Stimulated activated CD4-positive, alpha-beta T cell treated with anti-CD3 and anti-CD28 coated beads, Interleukin-12 subunit alpha, Interleukin-12 subunit beta, amount 100 ng/mL, for 48 hours (primary cell): ENCODE measurements around the gene UBE2Z.

Experiments used
- DNase-seq, 3 donors: peaks; one replicate each; pipeline ENCODE4 v3.0.0-alpha.2; 2020; ENCODE audit warnings: low read depth in 2 of 3, low spot score in 1 of 3

The UBE2Z gene

DNA sequence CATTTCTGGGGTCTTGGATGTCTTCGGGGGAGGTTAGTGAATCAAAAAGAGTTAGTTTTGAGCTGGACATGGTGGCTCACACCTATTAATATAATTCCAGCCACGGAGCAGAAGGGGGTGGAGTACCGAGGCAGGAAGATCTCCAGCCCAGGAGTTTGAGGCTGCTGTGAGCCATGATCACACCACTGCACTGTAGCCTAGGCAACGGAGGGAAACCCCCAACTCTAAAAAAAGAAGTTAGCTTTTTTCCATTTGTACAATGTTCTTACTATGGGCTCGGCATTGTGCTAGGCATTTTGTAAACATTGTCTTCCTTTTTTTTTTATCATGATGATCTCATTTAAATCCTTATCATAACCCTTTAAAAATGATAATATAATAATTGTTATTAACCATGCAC, 44.7 kb downstream of the UBE2Z start:
- no peak for DNase-seq

DNA sequence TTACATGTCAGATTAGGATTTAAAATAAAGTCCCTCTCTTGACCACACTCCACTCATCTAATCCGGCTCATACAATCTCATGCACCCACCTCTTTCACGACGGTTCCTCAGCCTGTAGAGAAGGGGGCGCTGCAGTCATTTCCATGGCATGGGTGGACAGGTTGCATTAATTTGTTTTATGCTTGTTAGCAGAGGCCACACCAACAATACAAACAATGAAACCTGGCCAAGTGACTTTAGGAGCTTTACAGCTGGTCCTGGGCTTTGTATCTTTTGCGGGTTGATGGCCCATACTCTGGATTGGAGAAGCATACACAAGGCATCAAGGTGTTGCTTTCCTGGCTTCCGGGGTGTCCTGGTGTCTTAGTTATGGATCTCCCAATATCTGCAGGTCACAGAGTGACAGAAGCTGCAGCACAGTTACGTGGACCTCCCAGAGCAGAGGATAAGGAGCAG, 46.1 kb downstream of the UBE2Z start:
- DNase-seq = no peak

DNA sequence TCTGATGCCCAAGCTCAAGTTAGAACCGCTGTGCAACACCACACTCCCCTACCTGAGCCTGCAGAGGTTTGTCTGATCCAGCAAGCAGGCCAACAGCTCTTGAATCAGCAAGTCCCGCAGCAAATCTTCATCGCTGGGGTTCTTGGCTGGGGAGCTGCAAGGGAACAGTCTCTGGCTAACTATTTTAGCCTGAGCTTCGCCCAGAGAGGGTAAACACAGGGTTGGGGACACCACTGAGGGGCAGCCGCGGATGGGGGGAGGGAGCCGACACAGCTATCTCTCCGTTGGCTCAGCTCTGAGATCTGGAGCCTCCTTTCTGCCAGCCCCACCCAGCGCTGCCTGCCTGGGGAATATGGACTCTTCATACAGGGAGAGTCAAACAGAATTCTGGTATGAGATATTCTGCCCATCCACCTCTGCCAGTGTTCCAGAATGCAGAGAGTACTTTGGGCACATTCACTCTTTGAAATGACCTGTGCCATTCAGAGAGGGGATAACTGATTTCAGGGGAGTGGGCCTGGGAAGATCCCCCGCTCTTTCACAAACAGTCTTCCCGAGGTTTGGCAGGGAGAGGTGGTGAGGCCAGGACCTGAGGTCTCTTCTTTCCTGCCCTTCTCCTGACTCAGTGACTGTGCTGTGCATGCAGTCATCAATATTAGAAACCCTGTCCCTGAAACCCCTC, 52.8 kb downstream of the UBE2Z start:
- DNase-seq = no peak

- DNase-seq = no peak
Observed at GRCh38 chr17:48961516-48962233, 53.5 kb downstream of the UBE2Z start.

GRCh38 chr17:48970224-48970623, 62.0 kb downstream of the UBE2Z start:
- no peak for DNase-seq

DNA sequence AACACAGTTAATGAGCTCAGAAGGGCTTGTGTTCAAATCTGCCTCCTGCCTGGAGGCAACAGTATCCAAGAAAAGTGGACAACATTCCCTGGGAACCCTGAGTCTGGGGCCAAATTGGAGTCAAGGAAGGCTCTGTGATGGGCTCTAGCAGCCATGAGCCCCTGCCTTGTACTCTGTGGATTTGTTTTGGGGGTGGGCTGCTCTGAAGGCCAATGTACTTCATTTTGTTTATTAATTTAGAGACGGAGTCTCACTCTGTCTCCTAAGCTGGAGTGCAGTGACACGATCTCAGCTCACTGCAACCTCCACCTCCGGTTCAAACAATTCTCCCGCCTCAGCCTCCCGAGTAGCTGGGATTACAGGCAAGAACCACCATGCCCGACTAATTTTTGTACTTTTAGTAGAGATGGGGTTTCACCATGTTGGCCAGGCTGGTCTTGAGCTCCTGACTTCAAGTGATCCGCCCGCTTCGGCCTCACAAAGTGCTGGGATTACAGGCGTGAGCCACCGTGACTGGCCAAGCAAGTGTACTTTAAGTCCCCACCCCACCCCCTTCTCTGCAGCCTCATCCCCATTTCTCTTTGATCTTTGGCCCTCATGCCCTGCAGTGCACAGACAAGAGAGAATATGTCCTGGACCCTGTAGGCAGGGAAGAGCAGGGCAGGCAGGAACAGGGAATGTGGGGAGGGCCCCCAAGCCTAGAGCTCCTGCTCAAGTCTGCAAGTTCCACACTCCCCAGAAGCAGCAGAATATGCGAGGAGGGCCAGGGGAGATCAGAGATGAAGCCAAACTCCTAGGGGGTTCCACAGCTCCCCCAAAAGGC, 62.9 kb downstream of the UBE2Z start:
- DNase-seq = no peak

GRCh38 chr17:48972749-48973097, 64.5 kb downstream of the UBE2Z start:
- DNase-seq = no peak

DNA sequence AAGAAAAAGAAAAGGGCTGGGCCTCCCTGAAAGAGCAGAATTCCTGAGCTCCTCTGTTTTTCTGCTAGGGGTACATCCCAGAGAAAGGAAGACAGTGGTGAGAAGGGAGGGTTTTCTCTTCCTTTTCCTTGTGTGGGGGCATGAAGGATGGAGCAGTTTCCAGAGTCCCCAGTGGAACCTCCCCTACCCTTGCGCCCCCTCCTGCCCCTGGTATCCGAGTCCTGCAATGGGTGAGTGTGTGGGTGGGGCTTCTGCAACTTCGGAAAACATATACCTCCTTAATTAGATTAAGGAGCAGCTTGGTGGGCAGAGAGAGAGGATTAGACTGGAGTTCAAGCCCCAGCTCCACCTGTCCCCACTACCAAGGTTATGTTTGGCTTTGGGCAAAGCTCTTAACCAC, 65.6 kb downstream of the UBE2Z start:
- DNase-seq = no peak
